Measurements from ENCODE around the gene CGB2. TPM values are rescaled to one million over a fixed set of nuclear protein-coding genes. Genes with fewer than 3 reads are reported as not detected.

Gene CGB2
- total and polyA plus RNA-seq, 9 of the 15 experiments (the other 6 are each of a cell fraction or from before 2014, with no cell fraction given), result 0.22 TPM; not detected in 8

- CTCF ChIA-PET (ENCODE audit: low intra/inter-chr PET ratio), result no interaction called here
- H3K27ac ChIP-seq (ENCODE audit: extremely low read depth, low read depth, low read length), result no peak overlapping the region
- no peaks in the 10 kb centered on the region for H3K9me1 ChIP-seq (ENCODE audit: control insufficient read depth, insufficient read depth, low read length)
- H3K36me3 ChIP-seq (ENCODE audit: control insufficient read depth, insufficient read depth, low read length), result no peaks in the 10 kb centered on the region
- no TSS peak for BruUV-seq (replicated peaks)
- no peaks in the 10 kb centered on the region for H3K27me3 ChIP-seq (ENCODE audit: control insufficient read depth in 2 of 2, insufficient read depth in 2 of 2, low read length in 2 of 2)
- no peak for TF ChIP-seq PHTF2 (CRISPR knock-in tag; IDR thresholded peaks at IDR 0.05)
- 0 out of 2 replicates have a peak, but pooled peaks have one; percentile 6 for TF ChIP-seq CEBPB (tag; IDR thresholded peaks at IDR 0.05)
- H3K9ac ChIP-seq (ENCODE audit: insufficient read depth in 1 of 2, low read depth in 2 of 2, low read length in 2 of 2), result no peak overlapping the region
- no peak overlapping the region for H3K4me2 ChIP-seq (ENCODE audit: insufficient read depth, low read length)
- no peak overlapping the region for H2AFZ ChIP-seq (ENCODE audit: low read depth, low read length)
- 65% methylated on average over 4 of the region's 4 CpGs for WGBS (ENCODE audit: insufficient coverage, low coverage, missing lambda C conversion rate)
- H3K4me1 ChIP-seq (replicated peaks in 1 of 2; ENCODE audit: control insufficient read depth in 2 of 2, insufficient read depth in 2 of 2, low read length in 2 of 2), result peaks cover 5 to 19% of the 10 kb centered on the region in 2 experiments; a peak in 4 of 5 replicates
- no peaks in the 10 kb centered on the region; the same call in 1 of the 2 replicates for H4K20me1 ChIP-seq (replicated peaks; ENCODE audit: control insufficient read depth, insufficient read depth, low read length)
- intact Hi-C loops (cut with micrococcal nuclease) (no loop called here), in situ Hi-C loops (cut with MboI) (no loop called here)
- POLR2A ChIA-PET, result no interaction called here
- H3K79me2 ChIP-seq (ENCODE audit: control insufficient read depth, insufficient read depth, low read length), result peaks cover 6% of the 10 kb centered on the region
- DNase-seq (ENCODE audit: extremely low read depth in 1 of 4, low spot score in 3 of 4) (no peak), ATAC-seq (no peak), FAIRE-seq (no peak)
- no peak overlapping the region for H3K4me3 ChIP-seq
- H3K9me3 ChIP-seq (replicated peaks; ENCODE audit: control insufficient read depth, insufficient read depth, low read depth, low read length), result no peaks in the 10 kb centered on the region
Observed at GRCh38 chr19:49080392-49080791, 48.7 kb downstream of the CGB2 start.

GRCh38 chr19:49081273-49081672 is 49.6 kb downstream of the CGB2 start:
- peak in 1 of 4 experiments; percentile 45 for DNase-seq (ENCODE audit: extremely low read depth in 1 of 4, low spot score in 3 of 4)
- intact Hi-C loops (cut with micrococcal nuclease), result no loop called here
- TF ChIP-seq RCOR1 (IDR thresholded peaks at IDR 0.05; ENCODE audit: borderline replicate concordance in 1 of 2, low read depth in 2 of 2, low read length in 2 of 2) (no peak), CBFA2T2 (conservative IDR thresholded peaks at IDR 0.05) (0 out of 2 replicates have a peak, but pooled peaks have one; percentile 35), EGR1 (conservative IDR thresholded peaks at IDR 0.05) (0 out of 2 replicates have a peak, but pooled peaks have one; percentile 23), FUS (optimal IDR thresholded peaks at IDR 0.05; ENCODE audit: low read depth, low read length) (no peak), TARDBP (IDR thresholded peaks at IDR 0.05) (no peak), ZFP91 (CRISPR knock-in tag; IDR thresholded peaks at IDR 0.05) (no peak), CEBPB (tag; IDR thresholded peaks at IDR 0.05) (0 out of 2 replicates have a peak, but pooled peaks have one; percentile 34), HMBOX1 (IDR thresholded peaks at IDR 0.05) (peak; percentile 77; the same call in 1 of the 2 replicates), ZNF324 (CRISPR knock-in tag; IDR thresholded peaks at IDR 0.05) (peak; percentile 41; the same call in 1 of the 2 replicates), ZNF347 (CRISPR knock-in tag; IDR thresholded peaks at IDR 0.05; ENCODE audit: low read depth) (no peak), CBFA2T3 (IDR thresholded peaks at IDR 0.05) (peak; percentile 62)

More at GRCh38 chr19:49081273-49081672, 49.6 kb downstream of the CGB2 start:
- no TSS peak for BruUV-seq (replicated peaks)
- peaks cover 1% of the 10 kb centered on the region; the same call in 2 of the 3 replicates for H3K36me3 ChIP-seq (ENCODE audit: control insufficient read depth, insufficient read depth, low read length)
- H3K79me2 ChIP-seq (ENCODE audit: control insufficient read depth, insufficient read depth, low read length), result peaks cover 15% of the 10 kb centered on the region
- ATAC-seq (no peak), FAIRE-seq (peak; percentile 69)
- peaks cover 5% of the 10 kb centered on the region for H4K20me1 ChIP-seq (replicated peaks; ENCODE audit: control insufficient read depth, insufficient read depth, low read length)
- no peak overlapping the region for H3K27ac ChIP-seq (ENCODE audit: extremely low read depth, low read depth, low read length)
- in situ Hi-C loops (cut with MboI), result no loop called here
- no peak overlapping the region for H3K4me2 ChIP-seq (ENCODE audit: insufficient read depth, low read length)
- no peak overlapping the region for H3K4me3 ChIP-seq
- ChIA-PET CTCF (ENCODE audit: low intra/inter-chr PET ratio) (no interaction called here), POLR2A (interaction anchor here (0.5 to 0.9 kb wide), 2 partner anchors 9 to 14 kb away, joined by 3 read pairs; no protein-coding TSS in a partner anchor)
- no peaks in the 10 kb centered on the region for H3K9me1 ChIP-seq (ENCODE audit: control insufficient read depth, insufficient read depth, low read length)
- no peaks in the 10 kb centered on the region for H3K9me3 ChIP-seq (replicated peaks; ENCODE audit: control insufficient read depth, insufficient read depth, low read depth, low read length)
- H2AFZ ChIP-seq (ENCODE audit: low read depth, low read length), result peak overlapping the region; percentile 64; the same call in 1 of the 2 replicates
- no peak overlapping the region for H3K9ac ChIP-seq (ENCODE audit: insufficient read depth in 1 of 2, low read depth in 2 of 2, low read length in 2 of 2)
- H3K27me3 ChIP-seq (ENCODE audit: control insufficient read depth in 2 of 2, insufficient read depth in 2 of 2, low read length in 2 of 2), result no peaks in the 10 kb centered on the region
- 26% methylated on average over 1 of the region's 1 CpG for WGBS (ENCODE audit: insufficient coverage, low coverage, missing lambda C conversion rate)
- H3K4me1 ChIP-seq (replicated peaks in 1 of 2; ENCODE audit: control insufficient read depth in 2 of 2, insufficient read depth in 2 of 2, low read length in 2 of 2), result peaks cover 5 to 23% of the 10 kb centered on the region in 2 experiments; a peak in 4 of 5 replicates

Data from K562 (cell line).